C1 segment of cervical spinal cord (tissue), 14 donors: Measurements from ENCODE around the gene EIF6.

Experiments
- DNase-seq, 14 donors: peaks; one replicate each; lab custom pipeline; 2025; lab: John Stamatoyannopoulos, UW

EIF6 gene

GRCh38 chr20:35314816-35315631, 30.5 kb upstream of the EIF6 start:
- DNase-seq = no peak

DNA sequence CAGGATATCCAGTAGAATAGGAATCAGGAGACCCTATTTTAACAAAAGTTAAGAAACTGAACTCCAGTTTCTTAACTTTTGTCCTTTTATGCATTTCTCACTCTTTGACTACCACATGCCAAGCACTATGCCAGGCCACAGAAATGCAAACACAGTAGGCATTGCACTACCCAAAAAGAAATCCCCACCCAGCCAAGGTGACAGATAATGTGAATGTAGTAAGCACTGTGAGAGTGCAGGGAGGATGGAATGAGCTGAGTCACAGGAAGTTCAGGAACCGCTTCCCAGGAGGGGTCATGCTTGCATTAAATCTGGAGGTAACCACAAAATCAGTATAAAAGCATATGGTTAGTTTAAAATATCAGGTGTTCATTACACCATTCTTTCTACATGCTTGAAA, 27.7 kb upstream of the EIF6 start:
- DNase-seq = no peak

GRCh38 chr20:35311822-35312221, 27.2 kb upstream of the EIF6 start:
- no peak for DNase-seq

- no peak for DNase-seq
Observed at GRCh38 chr20:35311409-35311808, 26.8 kb upstream of the EIF6 start.

DNA sequence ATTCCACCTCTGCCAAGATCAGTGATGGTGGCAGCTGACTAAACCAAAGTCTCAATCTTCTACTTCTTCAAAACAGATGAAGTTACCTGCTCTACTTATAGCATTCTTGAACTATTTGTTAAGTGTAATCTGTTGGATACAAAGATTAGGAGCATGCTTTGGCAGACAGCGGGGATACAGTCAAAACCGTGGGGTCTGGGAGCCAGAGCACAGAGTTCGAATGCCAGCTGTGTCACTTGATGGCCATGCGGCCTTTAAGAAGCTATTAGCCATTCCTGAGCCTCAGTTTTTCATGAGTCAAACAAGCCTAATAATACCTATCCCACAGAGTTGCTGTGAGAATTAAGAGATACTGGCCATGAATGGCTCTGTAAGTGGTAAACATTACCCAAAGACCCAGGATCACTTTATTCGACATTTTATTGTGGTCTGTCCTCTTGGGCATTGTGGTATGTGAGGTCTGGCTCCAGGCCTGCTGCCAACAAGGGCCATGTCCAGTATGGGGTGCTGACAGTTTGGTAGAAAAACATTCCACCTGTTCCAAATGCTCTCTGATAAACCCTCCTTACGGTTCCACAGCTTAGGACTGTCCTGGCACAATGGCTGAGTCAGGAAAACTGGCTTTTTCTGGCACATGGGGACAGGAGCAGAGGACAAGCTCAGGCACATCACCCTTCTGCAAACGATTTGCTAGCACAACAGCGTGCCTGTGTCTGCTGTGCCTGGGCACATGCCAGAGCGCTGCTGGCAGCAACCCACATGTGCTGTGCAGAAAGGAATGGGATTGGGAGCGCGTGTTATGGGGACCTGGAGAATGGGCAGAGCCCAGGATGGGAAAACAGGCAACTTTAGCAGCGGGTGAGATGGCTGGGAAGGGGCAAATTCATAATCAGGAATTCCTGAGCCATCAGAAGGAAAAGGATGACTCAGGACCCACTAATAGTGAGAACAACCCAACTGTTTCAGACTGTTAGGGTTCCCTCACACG, 23.4 kb upstream of the EIF6 start:
- peak in 11 of 14 donors; percentile 10 to 69 (median 31) for DNase-seq

GRCh38 chr20:35306931-35307517, 22.5 kb upstream of the EIF6 start:
- DNase-seq = peak in 6 of 14 donors; percentile 5 to 58 (median 14)

GRCh38 chr20:35305682-35306556, 21.3 kb upstream of the EIF6 start:
- peak in 2 of 14 donors; percentile 5 to 59 for DNase-seq

GRCh38 chr20:35304956-35305355, 20.4 kb upstream of the EIF6 start:
- no peak for DNase-seq

- peak in 11 of 14 donors; percentile 8 to 49 (median 38) for DNase-seq
Observed at GRCh38 chr20:35303735-35304491, 19.3 kb upstream of the EIF6 start.

GRCh38 chr20:35303382-35303734, 18.8 kb upstream of the EIF6 start:
- no peak for DNase-seq

GRCh38 chr20:35302421-35303335, 18.1 kb upstream of the EIF6 start:
- DNase-seq = no peak

DNA sequence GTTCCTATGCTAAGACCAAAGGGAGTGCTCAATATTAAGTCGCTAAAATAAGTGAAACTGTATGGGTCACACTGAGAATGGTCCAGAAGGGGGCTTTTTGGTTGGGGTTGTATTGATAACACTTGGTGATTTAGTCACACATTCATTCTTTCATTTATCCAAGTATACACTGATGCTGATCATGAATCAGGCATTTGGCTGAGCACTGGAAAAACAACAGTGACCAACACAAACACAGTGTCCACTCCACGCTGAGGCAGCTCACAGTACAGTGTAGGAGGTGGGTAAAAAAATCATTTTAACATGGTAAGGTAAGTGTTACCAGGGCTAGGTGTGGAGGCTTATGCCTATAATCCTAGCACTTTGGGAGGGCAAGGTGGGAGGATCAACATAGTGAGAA, 16.9 kb upstream of the EIF6 start:
- no peak for DNase-seq

- no peak for DNase-seq
Observed at GRCh38 chr20:35300469-35301262, 16.1 kb upstream of the EIF6 start.

GRCh38 chr20:35299780-35300179, 15.2 kb upstream of the EIF6 start:
- DNase-seq = no peak

DNA sequence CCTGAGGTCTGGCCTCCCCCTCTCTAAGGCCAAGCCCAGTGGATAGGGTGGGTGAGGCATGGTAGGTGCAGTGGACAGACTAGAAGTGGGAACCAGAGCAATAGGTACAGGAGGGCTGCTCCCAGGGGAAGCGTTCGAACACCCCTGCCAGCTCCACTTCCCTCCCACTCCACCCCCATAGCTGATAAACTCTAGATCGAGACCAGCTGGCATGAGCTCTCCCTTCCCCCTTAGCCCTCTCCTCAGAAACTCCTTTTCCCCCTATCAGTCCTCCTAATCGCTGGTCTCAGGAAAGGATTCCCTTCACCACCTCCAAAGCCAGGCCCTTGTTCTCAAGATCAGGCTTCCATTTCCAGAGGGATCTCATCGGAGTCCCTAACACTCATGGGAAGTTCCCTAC, 13.7 kb upstream of the EIF6 start:
- DNase-seq = no peak

- DNase-seq = no peak
Observed at GRCh38 chr20:35297740-35298139, 13.2 kb upstream of the EIF6 start.

DNA sequence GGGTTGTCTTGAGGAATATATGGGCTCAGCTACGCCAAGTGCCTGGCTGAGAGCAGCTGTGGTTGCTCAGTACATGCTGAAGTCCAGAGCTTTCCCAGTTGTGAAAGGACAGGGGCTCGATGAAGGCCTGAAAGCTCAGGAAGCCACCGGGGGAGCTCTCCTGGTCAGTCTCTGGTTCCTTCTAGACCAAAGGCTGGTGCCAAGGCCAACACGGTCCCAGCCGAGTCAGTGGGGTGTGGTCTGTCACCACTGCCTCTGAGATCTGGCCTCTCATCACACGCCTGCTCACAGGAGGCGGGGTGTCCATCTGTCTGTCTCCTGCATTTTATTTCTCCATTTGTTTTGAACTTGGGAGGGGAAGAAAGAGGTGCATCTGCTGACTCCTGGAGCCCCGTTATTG, 12.6 kb upstream of the EIF6 start:
- no peak for DNase-seq

DNA sequence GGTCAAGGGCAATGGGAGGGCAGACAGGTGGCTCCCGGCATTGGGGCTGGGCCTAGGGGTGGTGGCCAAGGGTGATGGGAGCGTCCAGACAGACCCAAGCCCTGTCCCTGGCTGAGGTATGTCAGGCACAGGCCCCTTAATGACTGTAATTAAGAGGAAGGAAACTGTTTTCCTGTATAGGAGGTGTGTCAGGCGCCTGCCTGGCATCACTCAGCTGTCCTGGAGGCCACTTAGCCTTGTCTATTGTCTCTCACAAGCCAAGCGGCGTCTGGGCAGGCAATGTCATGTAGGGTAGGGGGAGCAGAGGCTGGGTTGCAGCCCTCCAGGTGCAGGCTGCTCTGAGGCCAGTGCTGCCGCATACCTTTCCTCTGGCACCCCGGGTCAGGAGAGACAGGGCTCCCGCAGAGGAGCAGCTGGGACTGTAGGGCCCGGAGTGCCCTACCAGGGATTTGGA, 11.6 kb upstream of the EIF6 start:
- DNase-seq = no peak
